TTC549 (cell line): ENCODE data around the gene DUOX1.
"Not testable (repeated sequence)": the region's sequence is repeated elsewhere in the genome, so short reads cannot be mapped to it uniquely, and the experiment has no call there.

Source experiments
- FAIRE-seq: peaks from 2 replicates; lab custom pipeline; 2012; peaks lifted over from hg19 to GRCh38; lab: Jason Lieb, UNC

Gene DUOX1

DNA sequence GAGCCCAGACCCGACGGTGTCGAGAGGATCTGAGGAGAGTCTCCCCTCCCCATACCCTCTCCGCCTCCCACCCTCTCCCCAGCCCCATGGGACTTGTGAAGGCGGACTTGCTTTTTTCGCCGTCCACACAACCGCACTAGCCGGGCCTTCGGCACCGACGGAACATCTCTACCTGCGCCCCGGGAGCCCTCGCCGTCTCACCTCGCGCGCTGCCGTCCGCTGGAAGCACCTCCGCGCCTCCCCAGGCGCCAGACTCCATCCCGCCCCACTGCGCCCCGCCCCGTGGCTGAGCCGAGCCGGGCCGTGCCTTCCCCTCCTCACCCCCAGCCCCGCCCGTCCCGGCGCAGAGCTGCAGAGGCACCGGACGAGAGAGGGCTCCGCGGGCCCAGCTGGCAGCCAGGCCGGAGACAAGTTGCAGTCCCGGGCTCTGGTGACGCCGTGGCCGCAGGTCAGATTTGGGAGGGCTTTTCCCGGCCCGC lies at the start of gene DUOX1, which contains the start of gene DUOXA1:
TSS of gene DUOX1 (plus strand) at position 344 of the 479 bp plus-strand sequence. CDS start 1,973 bp downstream, outside the sequence.
TSS of gene DUOXA1 (minus strand) at position 229 of the 479 bp plus-strand sequence. CDS start 6,865 bp downstream, outside the sequence.
- FAIRE-seq, result no peak

DNA sequence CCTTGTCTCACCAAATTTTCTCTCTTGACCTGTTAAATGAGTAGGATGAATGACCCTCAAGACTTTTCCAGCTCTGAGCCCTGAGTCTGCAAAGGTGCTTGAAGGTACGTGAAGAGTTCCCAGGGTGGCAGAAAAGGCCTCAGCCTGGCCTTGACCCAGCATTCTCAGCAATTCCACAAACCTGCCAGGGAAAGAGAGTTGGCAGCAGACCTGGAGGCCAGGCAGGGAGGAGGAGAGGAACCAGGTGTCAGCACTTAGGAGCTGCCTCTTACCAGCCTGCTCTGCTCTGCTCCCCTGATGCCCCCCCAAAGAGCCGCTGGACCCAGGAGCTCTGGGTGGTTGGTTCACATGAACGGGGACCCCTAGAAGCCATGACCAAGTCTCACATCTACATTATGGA lies 49.2 kb upstream of the DUOX1 start:
- FAIRE-seq, result not testable (repeated sequence)

DNA sequence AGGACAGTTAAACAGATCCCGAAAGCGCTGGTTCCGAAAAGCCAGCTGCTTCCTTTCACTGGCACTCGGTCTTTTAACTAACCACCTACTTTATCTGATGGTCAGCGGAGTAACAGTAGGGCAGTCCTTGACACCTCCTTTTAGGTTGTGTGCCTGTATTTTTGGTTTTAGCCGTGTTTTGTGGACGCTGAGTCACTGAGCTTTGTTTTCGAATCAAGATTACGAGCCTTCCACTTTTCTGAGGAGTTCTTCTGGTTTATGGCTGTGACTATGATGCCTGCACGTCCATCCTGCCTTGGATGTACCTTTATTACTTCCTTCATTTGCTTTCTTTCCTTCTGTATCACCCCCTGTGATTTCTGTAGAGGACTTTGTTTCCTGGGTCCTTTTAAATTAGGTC lies 47.4 kb upstream of the DUOX1 start:
- FAIRE-seq, result not testable (repeated sequence)

DNA sequence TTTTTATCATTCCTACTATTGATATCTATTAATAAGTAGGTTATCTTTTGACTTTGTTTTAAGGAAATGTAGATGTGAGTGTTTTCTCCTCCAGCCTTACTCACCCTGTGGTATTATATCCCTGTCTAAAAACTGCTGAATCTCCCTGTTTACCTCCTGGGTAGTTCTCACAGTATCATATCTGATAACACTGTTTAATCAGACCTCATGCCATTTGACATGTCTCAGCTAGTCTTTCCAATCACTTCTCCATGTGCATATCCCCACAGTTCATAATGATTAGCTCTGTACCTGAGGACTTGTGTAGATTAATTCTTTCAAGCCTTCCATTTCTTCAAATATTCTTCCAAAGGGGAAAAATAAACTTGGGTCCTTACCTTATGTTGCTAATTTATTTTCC lies 46.6 kb upstream of the DUOX1 start:
- no peak for FAIRE-seq

DNA sequence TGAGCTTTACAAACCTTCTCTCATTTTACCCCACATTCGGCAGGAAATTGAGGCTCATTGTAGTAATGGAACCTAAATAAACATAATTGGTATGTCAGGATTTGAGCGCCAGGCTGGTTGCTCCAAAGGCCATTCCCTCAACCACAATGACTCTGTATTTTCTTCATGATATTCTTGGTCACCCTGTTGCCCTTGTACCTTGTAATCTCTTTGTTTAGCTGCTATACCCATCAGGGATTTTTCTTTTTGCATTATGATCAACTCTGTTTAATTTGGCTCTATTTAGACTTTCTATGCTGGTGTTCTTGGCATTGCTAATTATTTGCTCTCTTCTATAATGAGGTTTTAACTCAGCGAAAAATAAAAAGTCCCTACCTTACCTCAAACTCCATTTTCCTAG lies 45.6 kb upstream of the DUOX1 start:
- FAIRE-seq, result no peak

DNA sequence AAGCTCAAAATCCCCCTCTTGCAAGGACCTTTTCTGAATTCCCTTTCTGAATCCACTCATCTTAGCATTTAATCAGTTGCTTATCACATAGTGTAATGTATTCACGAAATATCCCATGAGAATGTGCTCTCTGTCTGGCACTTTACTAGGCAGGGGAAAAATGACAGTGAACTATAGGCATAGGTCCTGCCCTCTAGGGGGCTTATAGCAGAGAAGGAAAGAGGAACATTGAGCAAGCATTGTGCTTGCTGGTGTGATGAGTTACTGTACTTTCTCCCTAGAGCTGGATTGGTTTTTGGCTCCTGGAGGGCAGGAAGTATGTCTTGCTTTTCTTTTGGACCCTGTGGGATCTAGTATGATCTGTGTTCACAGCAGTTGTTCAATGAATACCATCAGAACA lies 42.3 kb upstream of the DUOX1 start:
- FAIRE-seq, result no peak

DNA sequence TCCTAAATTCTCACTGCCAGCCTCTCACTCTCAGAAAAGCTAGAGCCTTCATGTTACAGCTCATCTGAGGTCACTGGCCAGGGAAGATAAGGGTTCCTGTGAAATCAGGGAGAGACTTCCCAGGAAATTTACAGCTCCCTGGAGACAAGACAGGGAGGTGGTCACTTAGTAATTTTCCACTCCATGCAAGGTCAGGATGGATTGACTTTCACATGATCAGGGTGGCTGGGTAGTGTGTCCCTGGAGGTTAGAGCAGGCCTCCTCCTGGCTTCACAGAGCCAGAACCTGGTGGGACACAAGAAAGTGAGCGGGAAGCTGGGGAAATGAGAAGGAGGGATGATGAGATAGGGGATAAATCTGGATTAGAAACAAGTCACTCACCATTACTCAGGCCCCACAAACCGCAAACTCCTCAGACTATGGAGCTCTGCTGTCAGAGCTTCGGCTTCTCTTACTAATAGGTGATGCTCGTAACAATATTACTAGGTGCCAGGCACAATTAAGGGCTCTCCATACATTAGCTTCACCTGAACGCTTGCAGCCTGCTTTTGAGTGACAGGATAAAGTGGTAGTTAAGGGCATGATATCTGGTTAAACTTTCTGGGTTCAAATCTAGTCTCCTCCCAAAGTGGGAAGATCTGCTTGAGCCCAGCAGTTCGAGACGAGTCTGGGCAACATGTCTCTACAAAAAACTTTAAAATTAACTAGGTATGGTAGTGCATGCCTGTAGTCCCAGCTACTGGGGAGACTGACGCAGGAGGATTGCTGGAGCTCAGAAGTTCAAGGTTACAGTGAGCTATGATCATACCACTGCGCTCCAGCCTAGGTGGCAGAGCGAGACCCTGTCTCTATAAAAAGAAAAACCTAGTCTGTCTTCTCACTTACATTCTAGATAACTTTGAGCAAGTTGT lies 40.7 kb upstream of the DUOX1 start:
- FAIRE-seq, result no peak

DNA sequence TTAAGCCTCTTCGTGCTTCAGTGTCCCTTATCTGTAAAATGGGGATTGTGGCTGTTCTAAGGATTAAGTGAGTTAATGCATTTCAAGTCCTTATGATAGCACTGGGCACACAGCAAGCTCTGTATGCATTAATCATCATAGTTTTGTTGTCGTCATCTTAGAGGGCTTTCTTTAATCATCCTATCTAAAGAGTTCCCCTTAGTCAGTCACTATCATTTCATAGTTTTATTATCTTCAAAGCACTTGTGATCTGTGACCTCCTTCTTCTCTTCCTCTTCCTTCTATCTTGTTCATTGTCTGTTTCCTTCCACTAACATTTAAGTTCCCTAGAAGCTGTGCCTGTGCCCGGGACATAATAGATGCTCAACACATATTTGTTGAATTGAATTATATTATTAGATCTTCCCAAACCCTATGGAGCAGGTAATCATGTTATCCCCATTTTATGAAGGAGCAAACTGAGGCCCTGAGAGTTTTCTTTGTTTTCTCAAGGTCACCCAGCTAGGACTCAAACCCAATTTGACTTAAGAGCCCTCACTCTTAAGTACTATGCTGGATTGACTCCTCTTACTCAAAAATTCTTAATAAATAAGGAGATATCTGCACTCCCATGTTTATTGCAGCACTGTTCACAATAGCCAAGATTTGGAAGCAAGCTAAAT lies 40.0 kb upstream of the DUOX1 start:
- FAIRE-seq, result no peak

DNA sequence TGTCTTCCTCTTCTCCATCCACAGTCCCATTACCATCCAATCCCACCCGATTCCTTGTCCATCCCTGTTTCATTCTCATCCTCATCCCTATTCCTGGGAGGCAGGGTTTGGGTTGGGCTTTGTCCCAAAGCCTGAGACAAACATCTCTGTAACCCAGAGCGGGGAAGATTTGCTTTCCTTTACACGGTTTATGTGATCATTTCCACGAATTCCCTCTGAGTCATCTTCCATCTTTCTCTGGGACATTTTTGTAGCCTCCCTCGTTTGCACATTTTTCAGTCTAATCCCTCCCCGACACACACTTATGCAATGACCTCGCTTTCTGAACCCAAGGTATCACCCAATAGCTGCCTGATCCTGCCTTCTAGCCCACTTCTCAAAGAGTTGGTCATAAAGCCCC lies 38.6 kb upstream of the DUOX1 start:
- no peak for FAIRE-seq

DNA sequence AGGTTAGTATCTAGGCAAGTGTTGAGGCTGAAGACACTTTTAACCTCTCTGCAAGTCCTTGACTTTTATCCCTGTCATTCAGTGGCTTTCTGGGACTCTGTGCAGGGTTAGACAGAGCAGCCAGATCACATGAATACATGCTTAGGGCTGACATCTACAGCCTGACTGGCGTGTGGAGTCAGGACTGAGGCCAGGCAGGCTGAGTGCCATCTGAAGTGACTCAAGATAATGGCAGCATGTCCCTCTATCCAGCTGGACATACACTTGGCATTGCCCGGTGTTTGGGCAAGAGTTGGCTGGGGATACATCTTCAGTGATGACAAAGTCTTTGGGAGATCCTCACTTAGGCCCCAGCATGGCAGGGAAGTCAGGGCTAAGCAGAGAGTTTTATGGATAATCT lies 38.2 kb upstream of the DUOX1 start:
- FAIRE-seq, result no peak

DNA sequence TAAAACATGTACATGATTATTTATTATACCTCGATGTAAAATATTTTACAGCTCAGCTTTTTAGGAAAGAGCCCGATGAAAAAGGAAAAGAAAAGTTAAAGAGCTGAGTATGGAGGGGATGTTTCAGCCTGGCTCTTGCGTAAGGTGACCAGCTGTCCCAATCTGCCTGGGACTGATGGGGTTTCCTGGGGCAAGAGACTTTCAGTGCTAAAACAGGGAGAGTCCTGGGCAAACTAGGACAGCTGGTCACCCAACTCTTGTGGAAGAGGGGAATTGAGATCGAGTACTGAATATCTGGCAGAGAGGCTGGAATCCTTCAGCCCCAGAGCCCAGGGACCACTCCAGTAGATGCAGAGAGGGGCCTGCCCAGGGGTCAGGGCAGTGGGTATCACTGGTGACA lies 36.8 kb upstream of the DUOX1 start:
- no peak for FAIRE-seq

DNA sequence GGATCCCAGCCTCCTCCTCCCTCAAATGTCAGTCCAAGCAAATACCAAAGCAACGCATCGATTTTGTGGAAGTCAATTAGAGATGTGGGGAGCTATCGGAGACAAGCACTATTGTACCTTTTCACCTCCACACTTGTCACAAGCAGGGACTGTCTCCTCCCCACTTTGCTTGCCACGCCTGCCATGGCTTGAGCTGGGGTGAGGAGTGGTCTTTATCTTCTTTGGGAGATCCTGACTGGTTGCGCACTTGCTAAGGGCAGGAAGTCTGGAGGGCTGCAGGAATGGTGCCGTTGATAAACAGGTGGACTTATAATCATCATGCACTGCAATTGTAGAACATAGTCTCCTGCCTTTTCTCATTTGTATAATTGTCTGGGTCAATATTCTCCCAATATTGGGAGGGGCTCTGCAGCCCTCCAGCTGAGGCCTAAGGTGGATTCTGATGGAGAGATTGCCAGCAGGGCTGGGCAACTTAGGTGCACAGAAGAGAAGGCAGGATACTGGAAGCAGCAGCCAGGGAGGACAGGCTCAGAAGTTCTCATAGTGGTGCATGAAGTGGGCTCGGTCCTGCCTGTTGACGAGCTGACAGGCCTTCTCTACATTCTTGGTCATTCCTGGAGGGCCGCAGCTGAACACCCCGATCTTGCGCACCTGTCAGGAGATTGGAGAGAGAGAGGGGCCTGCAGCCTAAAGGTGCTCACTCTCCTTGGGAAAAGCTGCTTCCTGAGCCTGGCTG lies 36.0 kb upstream of the DUOX1 start:
- FAIRE-seq, result no peak

DNA sequence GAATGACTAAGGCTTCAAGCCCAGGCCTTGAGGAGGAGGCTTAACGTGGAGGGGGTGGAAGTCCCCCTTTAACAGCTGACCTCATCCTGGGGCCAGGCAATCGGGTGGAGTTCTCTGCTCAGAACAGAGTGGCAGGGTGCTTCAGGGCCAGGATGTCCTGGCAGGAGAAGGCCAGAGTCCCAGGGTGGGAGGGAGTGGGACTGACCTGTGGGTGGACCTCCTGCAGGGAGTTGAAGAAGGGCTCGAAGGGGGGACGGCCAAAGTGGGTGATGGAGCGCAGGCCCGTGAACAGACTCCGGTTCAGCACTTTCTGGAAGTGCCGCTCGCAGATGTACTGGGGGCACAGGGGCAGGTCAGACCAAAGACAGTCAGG lies 35.5 kb upstream of the DUOX1 start:
- no peak for FAIRE-seq

DNA sequence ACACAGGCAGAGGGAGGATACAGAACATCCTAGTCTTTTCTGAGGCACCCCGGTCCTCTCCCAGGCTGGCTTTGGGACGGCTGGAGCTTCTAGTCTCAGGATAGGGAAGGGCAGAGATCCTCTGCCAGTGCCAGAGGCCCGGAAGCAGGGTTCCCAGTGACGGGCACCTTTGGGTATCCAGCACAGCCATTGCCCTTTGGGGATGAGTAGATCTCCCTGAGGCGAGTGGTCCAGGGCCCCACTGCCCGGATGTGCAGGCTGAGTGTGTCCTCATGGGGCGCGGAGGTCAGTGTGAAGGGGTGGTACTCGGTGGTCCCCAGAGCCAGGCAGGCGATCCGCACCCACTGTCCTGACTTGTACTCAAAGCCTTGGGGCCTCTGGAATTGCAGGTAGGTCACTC lies 34.1 kb upstream of the DUOX1 start:
- FAIRE-seq, result no peak

DNA sequence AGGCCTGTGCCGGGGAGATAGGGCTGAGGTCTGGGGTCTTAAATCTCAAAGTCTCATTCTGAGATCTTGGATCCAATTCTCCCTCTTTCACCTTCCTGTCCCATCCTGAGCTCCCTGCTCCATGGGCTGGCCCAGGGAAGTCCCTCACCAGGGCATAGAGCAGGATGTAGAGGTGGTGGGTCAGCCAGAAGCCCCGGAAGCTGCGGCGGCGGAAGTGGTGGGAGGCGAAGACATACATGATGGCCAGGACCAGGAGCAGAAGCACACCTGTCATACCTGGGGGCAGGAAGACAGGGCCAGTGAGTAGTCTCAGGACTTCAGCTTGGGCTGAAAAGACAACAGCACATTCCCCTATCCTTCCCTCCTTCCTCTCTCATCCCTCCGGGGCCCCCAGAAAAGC lies 32.3 kb upstream of the DUOX1 start:
- FAIRE-seq, result no peak

DNA sequence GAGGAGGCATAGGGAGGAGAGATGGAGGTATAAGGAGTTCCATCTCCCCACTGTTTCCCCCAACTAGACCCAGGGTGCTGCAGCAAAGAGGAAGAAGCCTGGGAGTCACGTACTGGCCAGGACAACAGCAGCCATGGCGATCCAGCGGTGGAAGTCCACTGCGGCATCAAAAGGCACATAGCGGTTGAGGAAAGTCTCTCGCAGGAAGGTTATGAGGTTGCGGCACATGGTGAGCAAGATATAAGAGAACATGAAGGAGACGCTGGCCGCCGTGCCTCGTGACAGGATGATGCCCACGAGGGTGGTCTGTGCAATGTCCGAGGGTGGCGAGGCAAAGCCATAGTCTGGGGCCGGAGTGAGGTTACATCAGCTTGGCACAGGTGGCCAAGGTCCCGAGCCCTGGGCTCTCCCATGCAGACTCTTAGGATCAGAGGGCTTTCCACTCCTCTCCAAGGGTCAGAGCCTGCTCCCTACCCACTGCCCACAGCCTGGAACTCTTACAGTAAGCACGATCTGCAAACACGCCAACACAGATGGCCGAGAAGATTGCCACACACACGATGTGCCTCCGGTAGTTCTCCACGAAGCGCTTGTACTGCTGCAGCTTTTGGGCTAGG lies 30.1 kb upstream of the DUOX1 start:
- FAIRE-seq, result no peak

DNA sequence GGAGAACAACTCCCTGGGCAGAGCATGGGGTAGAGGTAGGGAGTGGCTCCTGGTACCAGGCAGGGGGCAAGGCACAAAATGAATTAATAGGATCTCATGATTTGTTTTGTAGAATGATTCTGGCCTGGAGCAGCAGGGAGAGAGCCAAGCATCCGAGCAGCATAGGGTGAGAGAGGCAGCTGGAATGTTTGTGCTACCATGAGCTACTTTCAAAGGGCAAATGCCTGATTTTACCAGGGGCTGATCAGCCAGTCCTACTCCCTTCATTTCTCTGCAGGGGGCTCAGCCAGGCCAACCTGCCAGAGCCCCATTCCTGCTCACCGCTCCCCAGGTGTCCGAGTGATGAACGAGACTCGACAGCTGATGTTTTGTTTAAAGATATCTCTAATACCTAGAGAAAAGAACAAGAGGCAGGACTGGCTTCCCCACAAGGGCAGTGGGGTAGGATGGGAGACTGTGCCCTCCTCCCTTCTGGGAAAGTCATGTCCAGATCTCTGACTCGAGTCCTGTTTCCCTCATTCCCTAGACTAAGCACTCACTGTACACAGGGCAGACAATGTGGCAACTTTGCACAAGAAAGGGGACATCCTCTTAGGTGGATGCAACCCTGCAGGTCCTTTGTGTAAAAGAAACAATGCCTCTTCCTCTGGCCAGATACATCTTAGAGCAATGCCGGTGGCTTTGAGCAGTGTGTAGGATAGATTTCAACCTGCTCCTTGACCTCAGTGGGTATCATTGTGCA lies 28.7 kb upstream of the DUOX1 start:
- no peak for FAIRE-seq

DNA sequence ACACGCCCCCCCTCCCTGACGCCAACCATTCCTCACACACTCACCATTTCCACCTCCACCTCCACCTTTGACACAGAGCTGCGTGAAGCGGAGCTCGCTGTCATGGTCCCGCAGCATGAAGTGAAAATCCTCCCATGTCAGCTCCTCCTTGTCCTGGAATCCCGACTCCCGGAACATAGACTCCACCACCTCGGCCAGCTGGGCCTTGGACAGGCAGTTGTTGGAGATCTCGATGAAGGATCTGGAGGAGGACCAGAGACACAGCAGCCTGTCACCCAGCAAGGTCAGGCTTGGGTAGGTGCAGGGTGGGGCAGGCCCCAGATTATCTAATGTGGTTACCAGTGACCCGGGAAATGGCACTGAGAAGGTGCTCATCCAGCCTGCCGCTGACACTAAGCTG lies 28.0 kb upstream of the DUOX1 start:
- no peak for FAIRE-seq

DNA sequence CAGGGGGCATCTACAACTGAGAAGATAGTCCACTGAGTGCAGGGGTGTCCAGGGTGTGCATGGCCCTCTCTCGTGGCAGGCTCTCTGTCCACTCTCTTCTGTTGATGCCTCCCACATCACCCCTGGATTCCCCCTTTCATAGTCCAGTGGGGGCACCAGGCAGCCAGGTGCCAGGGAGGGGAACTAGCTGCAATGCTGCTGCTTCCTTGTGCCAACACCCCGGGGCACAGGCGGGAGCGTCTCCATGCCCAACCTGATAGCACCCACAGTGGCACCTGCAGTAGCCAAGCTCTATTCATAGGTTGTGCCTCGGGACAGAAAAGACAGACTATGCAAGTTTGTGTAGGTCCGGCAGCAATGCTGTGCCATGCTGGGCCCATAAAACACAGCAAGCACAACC lies 27.6 kb upstream of the DUOX1 start:
- no peak for FAIRE-seq

DNA sequence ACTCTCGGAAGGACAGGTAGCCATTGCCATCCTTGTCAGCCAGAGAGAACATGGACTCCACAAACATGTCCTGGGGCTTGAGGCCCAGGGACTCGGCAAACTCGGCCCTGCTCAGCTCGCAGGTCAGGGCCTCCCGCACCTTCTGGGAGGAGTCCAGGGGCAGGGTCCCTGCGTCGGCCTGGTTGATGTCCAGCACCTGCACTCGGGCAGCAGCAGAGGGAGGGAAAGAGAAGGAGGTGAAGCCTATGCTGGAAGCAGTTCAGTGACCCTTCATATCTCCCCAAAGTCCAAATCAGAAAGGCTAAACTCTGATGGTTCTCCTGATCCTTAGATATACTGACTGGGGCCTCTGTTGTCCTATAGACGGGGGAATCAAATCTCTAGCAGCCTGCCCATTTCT lies 25.6 kb upstream of the DUOX1 start:
- not testable (repeated sequence) for FAIRE-seq

DNA sequence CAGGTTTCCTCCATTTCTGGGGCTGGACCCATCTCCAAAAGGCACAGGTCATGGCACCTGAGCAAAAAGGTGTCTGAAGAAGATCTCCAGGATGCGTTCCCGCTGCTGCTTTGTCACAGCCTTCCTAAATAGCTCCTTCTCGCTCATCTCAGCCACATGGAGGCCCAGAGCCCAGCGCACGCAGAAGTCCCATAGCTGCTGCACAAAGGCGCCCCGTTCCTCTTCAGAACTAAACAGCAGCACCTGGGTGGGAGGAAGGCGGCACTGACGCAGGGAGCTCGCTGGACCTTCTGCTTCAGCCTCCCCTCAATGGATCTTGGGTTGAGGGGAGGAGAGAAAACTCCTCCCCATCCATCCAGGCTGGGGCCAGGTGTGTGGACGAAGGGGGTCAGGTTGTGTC lies 24.2 kb upstream of the DUOX1 start:
- FAIRE-seq, result no peak
